Hindlimb muscle (tissue), 1 donor: Measurements from ENCODE around the gene DUSP28. TPM values are rescaled to one million over a fixed set of nuclear protein-coding genes. Genes with fewer than 3 reads are reported as not detected.
"Not testable (repeated sequence)": the region's sequence is repeated elsewhere in the genome, so short reads cannot be mapped to it uniquely, and the experiment has no call there.

Experiments used
- DNase-seq: peaks from one replicate; pipeline ENCODE4 v3.0.0-alpha.2; 2013
- polyA plus RNA-seq: library from polyadenylated mRNA; unstranded; fragments of 120-200 nt; gene quantifications from one replicate; pipeline ENCODE4 v1.2.1, GENCODE V29; 2013; ENCODE audit not compliant: insufficient read length

DUSP28 gene
- polyA plus RNA-seq, 1 donor: 12.6 TPM

DNA sequence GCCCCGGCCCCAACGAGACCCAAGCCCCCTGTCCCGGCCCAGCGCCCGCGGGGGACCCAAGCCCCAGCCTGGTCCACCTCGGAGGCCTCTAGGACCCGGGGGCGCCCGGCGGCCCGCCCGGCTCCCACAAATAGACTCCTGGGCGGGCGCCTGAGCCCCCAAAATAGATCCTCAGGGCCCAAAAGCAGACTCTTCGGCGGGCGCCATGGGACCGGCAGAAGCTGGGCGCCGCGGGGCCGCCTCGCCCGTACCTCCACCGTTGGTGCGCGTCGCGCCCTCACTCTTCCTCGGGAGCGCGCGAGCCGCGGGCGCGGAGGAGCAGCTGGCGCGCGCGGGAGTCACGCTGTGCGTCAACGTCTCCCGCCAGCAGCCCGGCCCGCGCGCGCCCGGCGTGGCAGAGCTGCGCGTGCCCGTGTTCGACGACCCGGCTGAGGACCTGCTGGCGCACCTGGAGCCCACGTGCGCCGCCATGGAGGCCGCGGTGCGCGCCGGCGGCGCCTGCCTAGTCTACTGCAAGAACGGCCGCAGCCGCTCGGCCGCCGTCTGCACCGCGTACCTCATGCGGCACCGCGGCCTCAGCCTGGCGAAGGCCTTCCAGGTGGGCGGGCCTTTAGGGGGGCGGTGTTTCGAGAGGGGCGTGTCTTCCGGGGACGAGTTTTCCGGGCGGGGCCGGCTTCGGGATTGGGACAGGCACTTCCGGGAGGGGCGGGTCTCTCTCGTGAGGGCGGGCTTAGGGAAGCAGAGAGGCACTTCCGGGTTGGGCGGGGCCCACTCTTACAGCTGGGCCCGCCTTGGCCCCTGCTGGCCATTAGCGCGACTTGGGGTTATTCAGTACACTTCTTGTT lies 545 bp downstream of the DUSP28 start:
- DNase-seq: peak; percentile 99

DNA sequence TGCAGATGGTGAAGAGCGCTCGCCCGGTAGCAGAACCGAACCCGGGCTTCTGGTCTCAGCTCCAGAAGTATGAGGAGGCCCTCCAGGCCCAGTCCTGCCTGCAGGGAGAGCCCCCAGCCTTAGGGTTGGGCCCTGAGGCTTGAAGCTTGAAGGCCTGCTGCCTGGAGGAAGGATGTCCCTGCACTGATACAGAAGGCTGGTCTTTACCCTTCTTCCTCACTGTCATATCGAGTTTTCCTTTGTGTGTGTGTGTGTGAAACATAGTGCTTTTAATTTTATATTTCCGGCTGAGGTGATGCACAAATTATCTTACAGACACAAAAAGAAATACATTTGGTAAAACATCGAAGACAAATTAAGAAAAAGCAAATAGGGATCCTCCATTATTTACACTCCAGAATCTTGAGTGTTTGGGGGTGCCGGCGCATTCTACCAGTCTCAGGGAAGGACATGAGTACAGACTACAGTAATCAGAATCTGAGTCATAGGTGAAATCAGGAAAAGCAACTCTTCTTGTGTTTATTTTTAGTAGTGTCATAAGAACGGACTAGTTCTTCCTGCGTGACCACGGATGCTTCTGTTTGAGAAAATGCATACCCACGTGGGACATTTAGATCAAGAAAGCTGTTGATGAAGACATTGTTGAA lies 1.3 kb downstream of the DUSP28 start:
- no peak for DNase-seq

DNA sequence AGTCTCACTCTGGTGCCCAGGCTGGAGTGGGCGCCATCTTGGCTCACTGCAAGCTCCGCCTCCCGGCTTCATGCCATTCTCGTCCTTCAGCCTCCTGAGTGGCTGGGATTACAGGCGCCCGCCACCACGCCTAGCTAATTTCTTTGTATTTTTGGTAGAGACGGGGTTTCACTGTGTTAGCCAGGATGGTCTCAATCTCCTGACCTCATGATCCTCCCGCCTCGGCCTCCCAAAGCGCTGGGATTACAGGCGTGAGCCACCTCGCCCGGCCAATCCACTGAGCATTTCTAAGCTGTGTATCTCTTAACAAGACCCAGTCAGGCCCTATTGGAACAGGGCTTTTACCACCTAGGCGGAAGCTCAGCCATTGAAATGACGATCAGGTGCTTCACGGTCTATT lies 3.1 kb downstream of the DUSP28 start:
- DNase-seq: not testable (repeated sequence)

DNA sequence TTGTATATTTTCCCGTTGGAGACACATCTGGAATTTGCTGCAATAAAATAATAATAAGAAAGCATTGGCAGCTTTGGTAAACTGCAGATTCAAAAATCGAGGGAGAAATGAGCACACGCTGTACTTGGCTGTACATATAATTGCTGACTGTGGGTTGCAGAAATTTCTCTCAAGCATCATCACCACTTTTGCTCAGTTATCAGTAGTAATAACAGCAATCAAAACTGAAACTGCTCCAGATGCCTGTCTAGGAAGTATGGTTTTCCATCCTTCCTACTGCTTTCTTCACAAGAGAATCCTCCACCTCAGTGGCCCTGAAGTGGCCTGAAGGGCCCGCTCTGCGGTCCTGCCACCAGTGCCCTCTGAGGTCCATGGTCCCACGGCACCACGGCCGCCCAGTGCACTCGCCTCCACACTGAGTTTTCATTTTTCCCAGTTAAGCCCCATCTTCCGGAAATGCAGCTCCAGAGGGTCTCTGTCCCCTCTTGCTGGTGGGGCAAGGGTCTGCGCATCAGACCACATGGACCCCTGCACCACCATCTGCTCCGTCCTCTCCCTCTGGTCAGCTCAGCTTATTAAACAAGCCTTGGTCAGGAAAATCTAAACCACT lies 3.9 kb downstream of the DUSP28 start:
- DNase-seq: no peak

GRCh38 chr2:240564561-240565332 lies 4.6 kb downstream of the DUSP28 start:
- no peak for DNase-seq

- no peak for DNase-seq
Measured at GRCh38 chr2:240565333-240566202, 5.4 kb downstream of the DUSP28 start.

GRCh38 chr2:240566203-240567136 lies 6.3 kb downstream of the DUSP28 start:
- peak; percentile 79 for DNase-seq

DNA sequence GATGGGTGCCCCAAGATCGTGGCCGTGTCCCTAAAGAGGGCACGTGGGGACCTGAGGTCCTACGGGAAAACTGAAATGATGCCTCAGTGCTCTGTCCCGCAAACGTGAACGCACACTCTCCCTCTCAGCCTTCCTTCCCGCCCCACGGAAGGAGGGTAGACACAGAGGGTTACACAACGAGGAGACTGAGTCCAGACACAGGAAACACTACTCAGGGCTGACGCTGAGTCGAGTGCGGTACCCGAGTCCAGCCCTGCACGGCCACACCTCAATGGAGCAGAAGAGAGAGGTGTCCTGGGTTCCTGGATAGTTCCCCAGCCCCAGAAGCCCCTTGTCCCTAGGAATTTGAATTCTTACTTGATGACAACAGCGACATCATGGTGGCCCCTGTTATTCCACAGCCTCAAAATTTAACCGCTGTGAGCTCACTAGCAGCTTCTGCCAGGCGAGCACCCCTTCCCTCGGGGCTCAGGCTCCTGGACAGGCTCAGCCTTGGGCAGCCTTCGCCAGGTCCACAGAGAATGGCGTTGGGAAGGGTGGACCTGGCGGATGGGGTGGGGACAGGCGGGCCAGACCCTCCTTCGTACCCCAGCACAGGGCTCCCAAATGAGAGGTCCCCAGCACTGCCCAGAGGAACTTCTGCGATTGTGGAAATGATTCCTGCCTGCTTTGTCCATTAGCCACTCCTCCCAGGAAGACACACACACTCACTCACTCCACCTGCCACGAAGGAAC lies 7.1 kb downstream of the DUSP28 start:
- no peak for DNase-seq

GRCh38 chr2:240567872-240568677 lies 7.9 kb downstream of the DUSP28 start, which contains the start of gene RNPEPL1:
TSS of gene RNPEPL1 (plus strand) at chr2:240568484. CDS start at chr2:240568587, 103 bp downstream.
- no peak for DNase-seq

- DNase-seq: peak; percentile 87
Measured at GRCh38 chr2:240568678-240569522, 8.7 kb downstream of the DUSP28 start.

- no peak for DNase-seq
Measured at GRCh38 chr2:240569523-240569997, 9.4 kb downstream of the DUSP28 start.

- no peak for DNase-seq
Measured at GRCh38 chr2:240569998-240570530, 9.9 kb downstream of the DUSP28 start.

- DNase-seq: no peak
Measured at GRCh38 chr2:240570531-240571313, 10.6 kb downstream of the DUSP28 start.

DNA sequence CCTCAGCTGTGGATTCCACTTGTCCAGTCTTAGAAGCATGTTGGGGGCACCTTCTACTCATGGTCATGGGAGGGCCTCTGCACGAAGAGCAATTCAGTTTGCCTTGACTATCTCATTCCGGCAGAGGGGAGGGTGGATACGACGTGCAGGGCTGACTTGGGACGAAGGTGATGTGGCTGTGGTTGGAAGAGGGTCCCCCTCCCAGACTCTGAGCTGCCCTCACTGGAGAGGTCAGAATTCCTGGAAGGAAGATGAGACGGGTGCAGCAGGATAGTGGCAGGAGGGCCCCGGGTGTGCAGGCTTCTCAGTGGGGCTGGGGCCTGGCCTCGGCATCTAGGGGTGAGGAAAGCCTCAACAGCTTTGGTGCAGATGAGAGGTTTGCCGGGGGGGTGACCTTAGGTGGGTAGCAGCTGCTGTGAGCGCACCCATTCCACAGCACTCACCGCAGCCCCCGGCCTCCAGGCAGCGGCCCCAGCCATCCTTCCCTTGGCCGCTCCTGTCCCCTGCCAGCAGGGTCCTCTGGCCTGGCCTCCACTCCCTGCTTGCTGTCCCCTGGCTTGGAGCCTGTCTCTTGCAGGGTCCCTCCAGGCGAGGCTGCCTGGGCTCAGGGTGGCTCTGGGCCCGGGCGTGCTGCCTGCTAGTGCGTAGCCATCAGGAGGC lies 11.3 kb downstream of the DUSP28 start:
- no peak for DNase-seq

DNA sequence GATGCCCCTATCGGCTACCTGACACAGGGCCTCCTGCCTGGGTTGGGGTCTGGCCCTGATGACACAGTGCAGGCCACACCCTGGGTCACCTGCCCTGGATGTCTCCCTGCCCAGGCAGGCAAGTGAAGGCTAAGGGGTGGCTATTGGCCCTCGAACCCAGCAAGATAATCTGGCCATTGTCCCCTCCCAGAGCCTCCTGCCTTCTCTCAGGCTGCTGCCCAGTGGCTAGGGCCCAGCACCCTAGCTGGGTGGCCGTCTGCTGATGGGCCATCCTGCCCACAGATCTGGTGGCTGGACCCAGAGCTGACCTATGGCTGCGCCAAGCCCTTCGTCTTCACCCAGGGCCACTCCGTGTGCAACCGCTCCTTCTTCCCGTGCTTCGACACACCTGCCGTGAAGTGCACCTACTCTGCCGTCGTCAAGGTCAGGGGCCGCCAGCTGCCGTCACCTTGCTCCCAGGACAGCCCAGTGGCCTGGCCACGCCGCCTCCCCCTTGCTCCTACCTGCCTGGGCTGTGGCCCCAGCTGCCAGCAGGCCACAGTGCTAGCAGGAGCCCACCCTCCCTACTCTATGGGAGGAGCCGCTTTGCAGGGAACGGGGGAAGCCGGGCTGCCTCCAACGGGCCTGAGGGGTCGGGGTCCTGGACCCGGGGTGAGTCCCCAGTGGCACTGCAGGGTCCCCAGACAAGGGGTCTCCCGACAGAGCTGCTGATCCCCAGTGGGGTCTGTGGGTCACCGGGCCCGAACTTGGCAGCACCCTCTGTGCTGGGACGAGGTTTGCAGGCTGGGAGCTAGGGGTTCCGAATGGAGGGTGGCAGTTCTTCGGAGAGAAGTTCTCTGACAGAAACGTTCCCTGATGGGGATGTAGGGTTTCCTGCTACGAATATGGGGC lies 12.2 kb downstream of the DUSP28 start:
- DNase-seq: no peak
